GM21723 (cell line): ENCODE measurements around the gene CR1.
"Not testable (repeated sequence)": the region's sequence is repeated elsewhere in the genome, so short reads cannot be mapped to it uniquely, and the experiment has no call there.

Experiments
- ATAC-seq: cut with Tn5 transposase; IDR thresholded peaks from one replicate; pipeline ENCODE4 v1.9.1; 2021; ENCODE audit warnings: mild to moderate bottlenecking, moderate library complexity; ENCODE audit not compliant: unreplicated experiment

CR1 gene

DNA sequence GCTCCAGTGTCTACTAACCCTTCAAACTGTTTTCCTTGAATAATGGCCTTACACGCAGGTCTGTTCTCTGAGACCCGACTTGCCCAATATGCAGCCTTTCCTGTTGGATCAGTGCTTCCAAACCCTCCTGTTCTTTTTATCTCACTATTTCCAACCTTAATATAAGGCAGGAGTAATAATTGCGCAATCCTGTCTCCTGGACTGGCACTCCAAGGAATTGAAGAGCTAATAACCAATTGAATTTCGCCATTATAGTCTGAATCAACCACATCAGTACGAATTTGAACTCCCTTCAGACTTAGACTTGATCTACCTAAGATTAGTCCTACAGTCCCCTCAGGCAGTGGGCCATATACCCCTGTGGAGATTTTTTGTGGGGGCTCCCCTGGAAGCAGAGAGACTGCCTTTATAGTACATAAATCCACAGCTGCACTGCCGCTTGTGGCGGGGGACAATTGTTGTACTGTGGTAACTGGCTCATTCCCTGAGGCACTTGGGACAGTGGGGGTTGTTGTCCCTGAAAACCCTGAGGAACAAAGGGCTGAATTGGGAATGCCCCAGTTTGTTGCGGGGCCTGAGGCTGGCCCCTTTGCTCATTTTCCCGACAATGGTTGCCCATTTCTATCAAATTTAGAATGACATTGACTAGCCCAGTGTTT, 142.7 kb downstream of the CR1 start:
- ATAC-seq = not testable (repeated sequence)

DNA sequence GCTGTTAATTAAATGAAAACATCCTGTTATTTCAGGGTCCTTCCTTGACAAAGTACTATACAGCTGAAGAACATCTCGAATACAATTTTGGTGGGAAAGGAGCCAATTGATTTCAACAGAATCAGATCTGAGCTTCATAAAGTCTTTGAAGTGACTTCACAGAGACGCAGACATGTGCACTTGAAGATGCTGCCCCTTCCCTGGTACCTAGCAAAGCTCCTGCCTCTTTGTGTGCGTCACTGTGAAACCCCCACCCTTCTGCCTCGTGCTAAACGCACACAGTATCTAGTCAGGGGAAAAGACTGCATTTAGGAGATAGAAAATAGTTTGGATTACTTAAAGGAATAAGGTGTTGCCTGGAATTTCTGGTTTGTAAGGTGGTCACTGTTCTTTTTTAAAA, 143.4 kb downstream of the CR1 start:
- ATAC-seq = not testable (repeated sequence)

DNA sequence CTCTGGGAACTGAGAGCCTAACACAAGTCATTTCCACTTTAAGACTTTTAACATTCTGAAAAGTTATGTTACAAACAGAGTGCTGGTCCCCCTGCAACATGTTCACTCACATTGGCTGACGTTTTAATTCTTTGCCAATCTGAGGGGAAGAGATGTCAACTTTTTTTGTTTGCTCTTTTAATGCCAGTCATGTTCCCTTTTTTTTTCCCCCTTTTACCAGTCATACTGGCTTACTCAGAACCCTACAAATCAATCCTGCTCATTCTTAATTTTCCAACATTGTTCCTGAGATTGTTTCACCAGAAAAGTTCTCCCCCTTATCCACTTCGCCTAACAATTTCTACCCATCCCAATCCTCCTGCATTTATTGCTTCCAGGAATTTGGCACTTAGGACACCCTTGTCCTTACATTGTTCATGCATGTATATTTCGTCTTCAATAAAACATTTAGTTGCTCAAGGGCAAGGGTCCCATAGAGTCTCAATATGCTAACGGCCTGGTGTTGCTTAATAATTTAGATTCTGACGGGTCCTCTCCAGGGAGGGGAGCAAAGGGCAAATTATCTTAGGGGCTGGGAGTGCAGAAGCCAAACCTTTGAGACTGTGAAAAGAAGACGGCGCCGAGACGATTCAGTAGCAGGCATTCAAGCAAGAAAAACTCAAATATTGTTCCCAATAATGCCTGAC, 148.4 kb downstream of the CR1 start:
- ATAC-seq = no peak

DNA sequence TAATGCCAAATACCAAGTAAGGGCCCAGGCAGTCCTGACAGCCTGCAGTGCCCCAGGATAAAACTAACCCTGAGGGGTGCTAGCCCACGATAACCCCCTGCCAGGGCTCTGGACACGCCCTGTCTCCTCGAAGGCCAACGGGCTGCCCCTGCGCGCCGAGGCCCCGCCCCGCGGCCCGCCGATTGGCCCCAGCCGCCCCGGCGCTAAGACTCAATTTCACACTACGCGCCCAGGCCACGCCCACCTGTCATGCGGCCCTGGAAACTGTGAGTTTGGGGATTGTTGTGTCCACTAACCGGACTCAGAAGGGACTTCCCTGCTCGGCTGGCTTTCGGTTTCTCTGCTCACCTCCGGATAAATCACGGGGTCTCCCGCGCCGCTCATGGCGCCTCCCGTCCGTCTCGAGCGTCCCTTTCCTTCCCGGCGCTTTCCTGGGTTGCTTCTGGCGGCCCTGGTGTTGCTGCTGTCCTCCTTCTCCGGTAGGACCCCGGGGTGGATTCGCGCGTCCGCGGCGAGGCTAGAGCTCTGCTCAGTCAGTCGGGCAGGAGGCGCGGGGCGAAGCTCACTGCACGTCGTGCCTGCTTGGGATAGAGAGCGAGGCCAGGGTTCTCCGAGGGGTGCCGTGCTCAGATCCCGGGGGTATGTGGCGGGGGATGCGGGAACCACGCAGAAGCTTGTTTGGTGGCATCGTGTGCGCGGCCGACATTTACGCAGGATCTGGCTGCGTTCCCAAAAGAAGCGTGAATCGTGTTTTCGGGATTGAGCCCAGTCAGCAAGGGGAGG, 149.1 kb downstream of the CR1 start, which contains the start of gene CR1L:
Gene CR1L (plus strand): TSS at position 282 of the 783 bp plus-strand sequence. CDS start 101 bp downstream, at position 383.
- peak; percentile 90 for ATAC-seq

DNA sequence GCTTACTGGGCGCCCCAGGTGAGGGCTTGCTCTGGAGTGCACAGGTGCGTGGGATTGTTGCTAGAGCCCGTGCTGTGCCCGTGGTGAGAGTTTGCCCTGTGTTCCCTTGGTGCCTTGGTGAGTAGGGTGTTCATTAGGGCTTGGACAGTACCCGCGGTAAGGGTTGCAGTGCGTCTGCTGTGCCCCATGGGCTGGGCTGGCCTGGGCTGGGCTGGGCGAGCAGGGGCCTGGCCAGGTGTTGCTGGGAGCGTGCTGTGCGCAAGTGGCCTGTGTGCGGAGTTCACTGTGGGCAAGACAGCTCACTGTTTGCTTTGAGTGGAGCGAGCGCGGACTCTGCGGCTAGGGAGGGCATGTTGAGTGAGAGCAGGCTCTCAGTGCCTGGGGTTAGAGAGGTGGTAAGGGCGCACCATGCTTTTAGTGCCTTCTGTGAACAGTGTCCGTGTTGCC, 149.7 kb downstream of the CR1 start:
- no peak for ATAC-seq

DNA sequence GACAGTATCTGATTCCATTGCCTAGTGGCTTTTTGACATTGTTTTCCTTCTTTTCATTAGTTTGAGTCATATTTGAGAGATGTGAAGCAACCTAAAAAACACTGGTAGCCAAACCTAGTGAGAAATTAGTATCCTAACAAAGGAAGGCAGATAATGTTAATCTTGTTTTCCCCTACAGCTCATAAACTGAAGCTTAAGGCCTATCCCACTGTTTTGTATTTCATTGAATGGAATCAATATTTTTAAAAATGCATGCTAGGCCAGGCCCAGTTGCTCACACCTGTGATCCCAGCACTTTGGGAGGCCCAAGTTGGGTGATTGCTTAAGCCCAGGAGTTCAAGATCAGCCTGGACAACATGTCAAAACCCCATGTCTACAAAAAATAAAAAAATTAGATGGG, 150.2 kb downstream of the CR1 start:
- ATAC-seq = no peak

DNA sequence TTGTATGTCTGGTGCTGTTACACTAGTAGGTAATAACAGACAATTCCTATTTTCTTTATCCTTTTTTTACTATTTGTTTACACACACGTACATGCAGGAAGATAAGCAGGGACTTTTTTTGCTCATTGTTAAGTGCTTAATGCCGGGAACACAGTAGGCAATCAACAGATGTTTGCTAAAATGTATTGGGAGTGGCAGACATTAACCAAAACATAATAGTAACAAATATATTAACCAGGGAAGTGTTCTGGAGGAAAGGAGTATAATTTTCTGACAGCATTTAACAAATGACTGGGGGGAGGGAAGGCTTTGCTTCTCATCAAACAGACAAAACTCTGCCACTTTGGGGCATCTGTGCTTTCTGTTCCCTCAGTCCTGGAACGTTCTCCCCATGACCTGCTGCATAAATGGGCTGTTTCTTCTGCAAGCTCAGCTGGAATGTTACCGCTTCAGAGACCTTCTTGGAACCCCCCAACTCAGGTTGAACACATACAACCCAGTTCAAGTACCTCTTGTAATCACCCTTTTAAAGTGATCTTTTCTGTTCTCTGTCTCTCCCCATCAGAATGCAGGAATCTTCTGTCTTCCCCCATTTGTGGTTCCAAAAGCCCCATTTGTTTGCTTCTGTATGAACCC, 151.1 kb downstream of the CR1 start:
- ATAC-seq = no peak

DNA sequence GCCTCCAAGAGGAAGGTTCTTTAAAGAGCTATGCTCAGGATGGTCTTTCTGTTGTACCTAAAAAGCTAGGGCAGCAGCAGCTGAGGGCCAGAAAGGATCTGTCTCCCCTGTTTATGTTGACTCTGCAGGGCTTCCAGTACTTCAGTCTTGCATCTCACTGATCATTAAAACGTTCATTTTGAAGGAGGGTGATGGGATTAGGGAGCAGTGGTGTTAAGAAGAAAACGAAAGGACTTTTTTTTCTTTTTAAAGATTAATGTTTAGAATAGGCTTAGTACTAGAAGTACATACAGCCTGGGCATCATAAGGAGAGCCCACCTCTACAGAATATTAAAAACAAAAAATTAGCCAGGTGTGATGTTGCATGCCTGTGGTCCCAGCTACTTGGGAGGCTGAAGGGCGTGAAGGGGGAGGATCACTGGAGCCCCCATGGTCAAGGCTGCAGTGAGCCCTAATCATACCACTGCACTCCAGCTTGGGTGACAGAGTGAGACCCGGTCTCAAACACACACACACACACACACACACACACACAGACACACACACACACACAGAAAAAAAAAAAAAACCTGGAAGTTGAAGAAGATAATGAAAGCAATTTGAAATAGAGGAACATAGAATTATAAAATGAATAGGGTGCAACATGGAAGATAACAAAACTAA, 151.8 kb downstream of the CR1 start:
- no peak for ATAC-seq

DNA sequence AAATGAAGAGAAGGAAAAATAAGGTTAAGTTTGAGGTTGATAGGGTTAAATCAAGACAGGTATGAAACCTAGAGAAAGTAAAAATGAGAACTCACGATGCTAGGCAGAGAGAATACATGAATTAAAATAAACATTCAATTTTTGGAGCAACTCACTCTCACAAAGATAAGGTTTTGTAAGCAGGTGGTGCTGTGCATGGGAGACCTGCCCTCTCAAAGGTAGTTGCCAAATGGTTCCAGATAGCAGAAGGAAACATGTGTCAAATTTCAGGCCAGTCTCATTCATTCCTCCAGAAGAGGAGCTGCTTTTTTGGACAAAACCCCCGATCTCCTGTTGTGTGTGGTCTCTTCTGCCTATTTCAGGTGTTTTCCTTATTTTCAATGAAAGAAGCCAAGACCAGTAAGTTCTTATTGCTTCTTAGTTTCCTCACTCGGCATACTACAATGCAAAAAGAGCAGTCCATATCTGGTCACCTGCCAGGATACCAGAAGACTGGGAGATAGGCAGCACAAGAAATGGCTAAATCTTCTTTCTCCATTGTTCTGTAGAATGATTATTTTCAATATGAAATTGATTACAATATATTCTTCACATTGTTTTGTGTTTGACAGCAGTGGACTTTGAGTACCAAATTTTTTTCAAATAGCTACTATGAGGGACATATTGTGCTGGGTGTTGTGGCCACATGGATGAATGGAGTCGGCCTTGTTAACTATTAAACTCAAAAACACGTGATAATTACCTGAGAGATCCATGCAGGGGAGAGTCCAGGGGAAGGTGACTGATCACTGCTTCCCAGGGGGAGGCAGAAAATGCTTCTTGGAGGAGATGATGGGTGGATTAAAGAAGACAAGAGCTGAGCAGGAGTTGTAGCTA, 152.6 kb downstream of the CR1 start:
- ATAC-seq = no peak

DNA sequence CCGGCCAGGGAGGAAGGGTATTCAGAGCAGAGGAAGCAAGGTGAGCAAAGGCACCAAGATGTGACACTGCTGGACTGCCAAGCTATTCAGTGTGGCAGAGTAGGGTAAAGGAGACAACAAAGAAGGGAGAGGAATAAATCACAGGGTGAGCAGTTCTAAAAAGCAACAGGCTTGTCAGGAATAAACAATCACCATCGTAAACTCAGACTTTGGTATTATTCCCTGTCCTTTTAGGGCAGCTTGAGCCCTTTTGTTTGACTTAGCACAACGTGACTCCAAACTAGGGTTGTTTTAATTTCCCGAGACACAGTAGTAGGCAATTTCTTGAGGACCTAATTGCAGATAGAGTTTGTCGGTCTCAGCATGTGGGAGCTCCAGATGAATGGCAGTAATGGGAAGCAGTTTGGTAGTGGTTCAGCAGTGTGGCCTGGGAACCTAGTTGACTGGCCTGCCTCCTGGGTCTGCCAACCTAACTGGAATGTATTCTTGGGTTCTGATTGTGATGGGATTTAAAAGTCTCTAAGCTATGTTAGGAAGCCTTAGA, 153.3 kb downstream of the CR1 start:
- ATAC-seq = no peak

DNA sequence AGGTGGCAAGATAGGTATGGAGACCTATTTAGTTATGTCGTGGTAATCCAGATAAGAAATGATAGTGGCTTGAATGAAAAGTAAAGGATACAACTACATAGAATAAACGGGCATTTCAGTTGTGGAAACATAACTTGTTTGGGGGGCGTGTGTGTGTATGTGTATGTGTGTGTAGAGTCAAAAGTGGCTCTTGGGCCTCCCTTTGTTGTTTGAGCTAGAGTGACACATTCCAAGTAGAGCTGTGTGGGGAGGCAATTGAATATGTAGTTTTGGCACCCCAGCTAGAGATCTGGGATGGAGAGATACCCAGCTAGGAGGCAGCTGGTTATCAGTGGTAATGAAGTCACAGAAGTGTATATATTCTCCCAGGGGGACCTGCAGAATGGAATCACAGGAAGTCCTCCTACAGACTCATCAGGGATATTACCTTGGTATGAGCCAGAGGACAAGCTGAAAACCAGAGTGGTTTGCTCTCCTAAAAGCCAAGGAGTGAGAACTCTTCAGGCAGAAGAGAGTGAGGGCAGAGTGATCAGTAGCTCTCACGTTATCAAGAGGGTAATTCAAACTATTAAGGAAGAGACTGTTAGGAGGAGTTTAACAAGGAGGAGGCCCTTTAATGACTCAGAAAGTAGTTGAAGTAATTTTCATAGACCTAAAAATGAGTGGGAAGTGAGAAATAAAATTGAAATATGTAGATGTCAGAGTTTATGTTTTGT, 154.1 kb downstream of the CR1 start:
- no peak for ATAC-seq

DNA sequence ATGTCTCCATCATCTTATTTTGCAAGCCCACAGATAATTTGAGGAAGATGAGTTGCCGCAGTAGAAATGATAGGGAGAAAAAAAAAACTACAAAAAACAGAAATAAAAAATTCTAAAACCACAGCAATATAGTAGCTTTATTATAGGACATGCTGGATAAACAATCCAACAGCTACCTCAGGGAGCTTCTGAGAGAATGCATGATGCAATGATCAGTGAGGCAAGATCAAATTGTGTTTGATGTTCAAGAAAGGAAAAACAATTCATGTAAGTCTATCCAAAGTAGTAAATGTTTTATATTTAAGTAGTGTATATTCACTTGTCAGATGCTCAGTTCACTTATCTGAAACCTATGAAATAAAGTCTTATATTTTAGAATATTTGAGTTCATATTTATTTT, 155.6 kb downstream of the CR1 start:
- ATAC-seq = no peak

DNA sequence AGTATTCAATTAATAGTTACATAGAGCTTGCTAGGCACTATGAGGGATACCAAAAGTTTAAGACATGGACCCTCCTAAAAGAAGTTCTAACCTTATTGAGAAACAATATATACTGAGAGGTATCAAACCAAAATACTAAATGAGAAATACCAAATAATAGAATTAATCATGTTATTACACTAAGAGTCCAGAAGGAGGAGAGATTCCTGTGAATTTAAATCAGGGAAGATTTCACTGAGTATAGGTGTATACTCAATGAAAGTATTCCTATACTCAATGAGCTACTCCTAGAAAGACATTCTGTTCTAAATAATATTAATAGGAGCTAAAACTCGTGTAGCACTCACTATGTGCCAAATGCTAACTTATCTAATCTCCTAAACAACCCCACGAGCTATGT, 158.4 kb downstream of the CR1 start:
- no peak for ATAC-seq

DNA sequence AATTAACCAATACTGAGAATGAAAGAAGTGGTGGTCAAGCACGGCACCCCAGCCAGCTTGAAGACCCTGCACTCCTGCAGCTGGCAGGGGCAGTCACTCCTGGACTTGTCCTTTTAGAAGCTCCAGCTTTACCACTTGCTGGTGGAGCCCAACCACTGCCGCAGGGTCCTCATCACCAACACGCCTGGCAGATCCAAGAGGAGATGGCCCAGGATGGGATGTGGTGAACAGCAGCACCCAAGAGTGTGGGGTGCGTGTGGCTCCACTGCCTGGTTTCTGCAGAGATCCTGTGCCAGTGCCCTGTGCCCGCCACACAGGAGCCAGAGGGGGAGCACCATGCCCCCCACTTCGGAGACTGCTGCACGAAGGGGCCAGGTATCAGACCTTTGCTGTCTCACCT, 162.5 kb downstream of the CR1 start:
- ATAC-seq = no peak

DNA sequence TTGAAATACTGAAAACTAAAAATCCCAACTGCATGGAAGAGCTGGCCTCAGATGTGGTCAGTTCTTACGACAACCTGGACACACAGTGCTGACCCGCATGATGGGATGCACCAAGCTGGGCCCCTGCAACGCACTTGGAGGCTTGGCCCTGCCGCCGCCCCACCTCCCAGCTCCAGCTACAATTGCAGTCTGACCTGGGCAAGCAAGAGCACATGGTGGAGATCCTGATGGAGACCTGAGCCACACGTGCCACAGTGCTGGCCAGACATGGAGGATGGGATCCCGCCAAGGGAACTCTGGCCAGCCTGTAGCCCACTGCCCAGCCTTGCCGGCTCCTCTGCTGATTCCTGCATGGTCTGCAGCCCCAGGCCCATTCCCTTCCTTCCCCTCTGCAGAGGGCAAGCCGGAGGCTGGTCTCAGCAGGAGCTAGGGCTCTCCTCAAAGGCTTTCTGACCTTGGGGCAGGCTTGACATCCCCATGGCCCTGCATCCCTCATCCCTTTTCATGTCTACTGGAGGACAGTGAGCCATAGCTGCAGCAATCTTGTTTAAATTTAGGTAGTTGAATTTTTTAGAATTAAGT, 163.0 kb downstream of the CR1 start:
- ATAC-seq = no peak

DNA sequence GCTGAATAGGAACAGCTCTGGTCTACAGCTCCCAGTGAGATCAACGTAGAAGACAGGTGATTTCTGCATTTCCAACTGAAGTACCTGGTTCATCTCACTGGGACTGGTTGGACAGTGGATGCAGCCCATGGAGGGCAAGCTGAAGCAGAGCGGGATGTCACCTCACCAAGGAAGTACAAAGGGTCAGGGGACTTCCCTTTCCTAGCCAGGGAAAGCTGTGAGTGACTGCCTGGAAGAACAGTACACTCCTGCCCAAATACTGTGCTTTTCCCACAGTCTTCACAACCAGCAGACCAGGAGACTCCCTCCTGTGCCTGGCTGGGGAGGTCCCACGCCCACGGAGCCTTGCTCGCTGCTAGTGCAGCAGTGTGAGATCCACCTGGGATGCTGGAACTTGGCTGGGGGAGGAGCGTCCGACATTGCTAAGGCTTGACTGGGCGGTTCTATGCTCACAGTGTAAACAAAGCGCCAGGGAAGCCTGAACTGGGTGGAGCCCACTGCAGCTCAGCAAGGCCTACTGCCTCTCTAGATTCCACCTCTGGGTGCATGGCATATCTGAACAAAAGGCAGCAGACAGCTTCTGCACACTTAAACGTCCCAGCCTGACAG, 163.7 kb downstream of the CR1 start:
- no peak for ATAC-seq

DNA sequence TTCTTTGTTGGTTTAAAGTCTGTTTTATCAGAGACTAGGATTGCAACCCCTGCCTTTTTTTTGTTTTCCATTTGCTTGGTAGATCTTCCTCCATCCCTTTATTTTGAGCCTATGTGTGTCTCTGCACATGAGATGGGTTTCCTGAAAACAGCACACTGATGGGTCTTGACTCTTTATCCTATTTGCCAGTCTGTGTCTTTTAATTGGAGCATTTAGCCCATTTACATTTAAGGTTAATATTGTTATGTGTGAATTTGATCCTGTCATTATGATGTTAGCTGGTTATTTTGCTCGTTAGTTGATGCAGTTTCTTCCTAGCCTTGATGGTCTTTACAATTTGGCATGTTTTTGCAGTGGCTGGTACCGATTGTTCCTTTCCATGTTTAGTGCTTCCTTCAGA, 165.5 kb downstream of the CR1 start:
- ATAC-seq = not testable (repeated sequence)

DNA sequence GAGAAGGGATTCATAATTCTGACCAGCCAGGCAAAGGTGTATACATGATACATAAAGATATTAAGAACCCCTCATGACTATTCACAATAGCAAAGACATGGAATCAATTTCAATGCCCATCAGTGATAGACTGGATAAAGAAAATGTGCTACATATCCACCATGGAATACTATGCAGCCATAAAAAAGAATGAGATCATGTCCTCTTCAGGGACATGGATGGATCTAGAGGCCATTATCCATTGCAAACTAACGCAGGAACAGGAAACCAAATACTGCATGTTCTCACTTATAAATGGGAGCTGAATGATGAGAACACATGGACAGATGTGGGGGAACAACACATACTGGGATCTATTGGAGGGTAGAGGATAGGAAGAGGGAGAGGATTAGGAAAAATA, 170.4 kb downstream of the CR1 start:
- no peak for ATAC-seq
